Gastrocnemius medialis (tissue), 4 donors: ENCODE measurements around the gene RFK.
"Not testable (repeated sequence)": the region's sequence is repeated elsewhere in the genome, so short reads cannot be mapped to it uniquely, and the experiment has no call there.

Experiments used
- POLR2A ChIP-seq, 2 donors: fragments of 450-650 bp; IDR thresholded peaks; one replicate each; pipeline ENCODE4 v1.6.1; 2017; ENCODE audit warnings: antibody characterized with exemption in 2 of 2, mild to moderate bottlenecking in 2 of 2, moderate library complexity in 2 of 2
- TF ChIP-seq, protein P1 (sequence below), 5 experiments: fragments of 450-650 bp in 3 of 5; fragments of 200-600 bp in 2 of 5; sonication (generic) in 2 of 5; IDR thresholded peaks in 4 of 5; conservative IDR thresholded peaks in 1 of 5; 1 replicate in 4 of 5; 2 replicates in 1 of 5; pipeline ENCODE4 v1.5.1; 2016 to 2019; ENCODE audit warnings: antibody characterized with exemption in 5 of 5, mild to moderate bottlenecking in 3 of 5, moderate library complexity in 3 of 5

DNA sequence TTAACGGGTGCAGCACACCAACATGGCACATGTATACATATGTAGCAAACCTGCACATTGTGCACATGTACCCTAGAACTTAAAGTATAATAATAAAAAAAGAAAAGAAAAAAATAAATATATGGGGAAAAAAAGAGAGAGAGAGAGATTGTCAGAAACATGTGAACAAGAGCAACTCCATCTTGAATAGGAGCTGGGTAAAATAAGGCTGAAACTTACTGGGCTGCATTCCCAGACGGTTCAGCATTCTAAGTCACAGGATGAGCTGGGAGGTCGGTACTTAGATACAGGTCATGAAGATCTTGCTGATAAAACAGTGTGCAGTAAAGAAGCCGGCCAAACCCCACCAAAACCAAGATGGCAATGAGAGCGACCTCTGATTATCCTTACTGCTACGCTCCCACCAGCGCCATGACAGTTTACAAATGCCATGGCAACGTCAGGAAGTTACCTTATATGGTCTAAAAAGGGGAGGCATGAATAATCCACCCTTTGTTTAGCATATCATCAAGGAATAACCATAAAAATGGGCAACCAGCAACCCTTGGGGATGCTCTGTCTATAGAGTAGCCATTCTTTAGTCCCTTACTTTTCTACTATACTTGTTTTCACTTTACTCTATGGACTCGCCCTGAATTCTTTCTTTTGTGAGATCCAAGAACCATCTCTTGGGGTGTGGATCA lies 42.9 kb upstream of the RFK start:
- not testable (repeated sequence) for TF ChIP-seq POLR2A (IDR thresholded peaks at IDR 0.05)
- TF ChIP-seq, protein P1, sequence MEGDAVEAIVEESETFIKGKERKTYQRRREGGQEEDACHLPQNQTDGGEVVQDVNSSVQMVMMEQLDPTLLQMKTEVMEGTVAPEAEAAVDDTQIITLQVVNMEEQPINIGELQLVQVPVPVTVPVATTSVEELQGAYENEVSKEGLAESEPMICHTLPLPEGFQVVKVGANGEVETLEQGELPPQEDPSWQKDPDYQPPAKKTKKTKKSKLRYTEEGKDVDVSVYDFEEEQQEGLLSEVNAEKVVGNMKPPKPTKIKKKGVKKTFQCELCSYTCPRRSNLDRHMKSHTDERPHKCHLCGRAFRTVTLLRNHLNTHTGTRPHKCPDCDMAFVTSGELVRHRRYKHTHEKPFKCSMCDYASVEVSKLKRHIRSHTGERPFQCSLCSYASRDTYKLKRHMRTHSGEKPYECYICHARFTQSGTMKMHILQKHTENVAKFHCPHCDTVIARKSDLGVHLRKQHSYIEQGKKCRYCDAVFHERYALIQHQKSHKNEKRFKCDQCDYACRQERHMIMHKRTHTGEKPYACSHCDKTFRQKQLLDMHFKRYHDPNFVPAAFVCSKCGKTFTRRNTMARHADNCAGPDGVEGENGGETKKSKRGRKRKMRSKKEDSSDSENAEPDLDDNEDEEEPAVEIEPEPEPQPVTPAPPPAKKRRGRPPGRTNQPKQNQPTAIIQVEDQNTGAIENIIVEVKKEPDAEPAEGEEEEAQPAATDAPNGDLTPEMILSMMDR (IDR thresholded peaks at IDR 0.05 in 4 of 5, conservative IDR thresholded peaks at IDR 0.05 in 1 of 5) = not testable (repeated sequence)
